ENCODE measurements around the gene ARL9.
"Not testable (repeated sequence)": the region's sequence is repeated elsewhere in the genome, so short reads cannot be mapped to it uniquely, and the experiment has no call there.

ARL9 gene

DNA sequence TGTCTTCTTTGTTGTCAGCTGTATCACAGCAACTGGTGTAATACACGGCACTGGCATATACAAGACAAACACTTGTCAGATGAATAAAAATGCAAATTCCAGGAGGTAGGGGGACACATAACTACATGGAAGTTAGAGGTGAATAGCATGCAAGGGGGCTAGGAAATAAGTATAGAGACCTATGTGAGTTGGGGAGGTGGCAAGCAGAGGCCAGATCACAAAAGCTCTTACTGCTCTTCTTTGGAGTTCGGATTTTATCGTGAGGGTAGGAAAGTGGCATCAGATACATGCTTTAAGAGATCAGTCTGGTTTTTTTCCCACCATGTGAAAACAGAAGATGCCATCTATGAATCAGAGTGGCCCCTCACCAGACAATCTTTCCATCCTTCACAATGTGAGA is 41.0 kb upstream of the ARL9 start:
- Histone ChIP-seq H3K27ac (ENCODE audit: low read depth, low read length) (no peak overlapping the region), H2AFZ (ENCODE audit: insufficient read depth, low read length, poor library complexity) (no peak overlapping the region), H3K4me1 (ENCODE audit: control insufficient read depth in 1 of 2, insufficient read depth in 2 of 2, low read length in 2 of 2) (peaks cover 4 to 9% of the 10 kb centered on the region in 2 experiments), H3K23ac (ENCODE audit: low read length) (no peak overlapping the region), H3K79me1 (ENCODE audit: low read length) (peaks cover 8% of the 10 kb centered on the region), H3K9me3 (ENCODE audit: insufficient read depth, low read depth, low read length) (no peaks in the 10 kb centered on the region), H3K79me2 (ENCODE audit: control insufficient read depth, insufficient read depth, low read length, poor library complexity) (peaks cover 4% of the 10 kb centered on the region), H2BK5ac (ENCODE audit: low read depth, low read length, poor library complexity) (no peak overlapping the region), H3K9ac (ENCODE audit: low read length) (no peak overlapping the region), H3K4me3 (ENCODE audit: low read depth, low read length) (no peak overlapping the region), H4K8ac (ENCODE audit: low read depth, low read length) (no peak overlapping the region), H3K18ac (ENCODE audit: low read length) (no peak overlapping the region), H2BK120ac (ENCODE audit: insufficient read depth, low read length, poor library complexity) (no peak overlapping the region), H3K27me3 (ENCODE audit: insufficient read depth, low read length) (no peaks in the 10 kb centered on the region), H3K4ac (ENCODE audit: low read depth, low read length) (no peak overlapping the region), H4K91ac (ENCODE audit: low read depth, low read length) (no peak overlapping the region), H2BK12ac (ENCODE audit: low read length) (no peak overlapping the region), H2AK5ac (ENCODE audit: low read length) (no peak overlapping the region), H3K14ac (ENCODE audit: low read length) (no peak overlapping the region), H3K4me2 (ENCODE audit: low read length) (no peak overlapping the region), H3K36me3 (ENCODE audit: control insufficient read depth in 1 of 2, insufficient read depth in 2 of 2, low read length in 2 of 2) (peaks cover 13 to 17% of the 10 kb centered on the region in 2 experiments), H4K12ac (ENCODE audit: low read depth, low read length) (no peak overlapping the region)
- DNase-seq, result no peak
- WGBS (ENCODE audit: extremely low coverage, insufficient coverage, insufficient read length), result no CpG with 5 or more reads among the region's 3 CpGs

DNA sequence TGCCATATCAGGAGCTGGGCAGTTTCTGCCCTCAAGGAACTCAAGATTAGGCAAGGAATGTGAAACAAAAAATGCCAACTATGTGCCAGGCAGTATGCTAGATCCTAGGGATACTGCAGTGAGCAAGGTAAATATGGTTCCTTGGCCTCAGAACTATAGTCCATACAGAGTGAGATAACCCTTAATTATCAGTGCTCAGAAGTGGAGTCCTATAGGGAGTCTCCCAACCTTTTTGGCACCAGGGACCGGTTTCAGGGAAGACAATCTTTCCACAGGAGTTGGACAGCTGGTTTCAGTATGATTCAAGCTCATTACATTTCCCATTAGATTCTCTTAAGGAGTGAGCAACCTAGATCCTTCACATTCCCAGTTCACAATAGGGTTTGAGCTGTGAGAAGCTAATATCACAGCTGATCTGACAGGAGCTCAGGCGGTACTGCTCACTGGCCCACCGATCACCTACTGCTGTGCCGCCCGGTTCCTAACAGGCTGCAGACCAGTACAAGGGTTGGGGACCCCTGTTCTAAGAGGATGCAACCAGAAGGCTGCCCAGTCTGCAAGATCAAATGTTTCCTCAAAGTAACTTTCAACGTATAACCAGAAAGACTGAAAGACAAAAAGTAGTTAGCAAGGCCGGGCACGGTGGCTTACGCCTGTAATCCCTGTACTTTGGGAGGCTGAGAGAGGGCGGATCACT is 39.8 kb upstream of the ARL9 start:
- no peak overlapping the region for H2BK120ac ChIP-seq (ENCODE audit: insufficient read depth, low read length, poor library complexity)
- no peak overlapping the region for H4K8ac ChIP-seq (ENCODE audit: low read depth, low read length)
- H3K4me3 ChIP-seq (ENCODE audit: low read depth, low read length), result no peak overlapping the region
- DNase-seq, result peak; percentile 13 to 50
- peaks cover 9 to 12% of the 10 kb centered on the region in 2 experiments for H3K36me3 ChIP-seq (ENCODE audit: control insufficient read depth in 1 of 2, insufficient read depth in 2 of 2, low read length in 2 of 2)
- no peak overlapping the region for H4K12ac ChIP-seq (ENCODE audit: low read depth, low read length)
- no CpG with 5 or more reads among the region's 10 CpGs for WGBS (ENCODE audit: extremely low coverage, insufficient coverage, insufficient read length)
- no peak overlapping the region for H3K18ac ChIP-seq (ENCODE audit: low read length)
- peaks cover 4% of the 10 kb centered on the region for H3K79me2 ChIP-seq (ENCODE audit: control insufficient read depth, insufficient read depth, low read length, poor library complexity)
- H3K4ac ChIP-seq (ENCODE audit: low read depth, low read length), result peak overlapping the region; percentile 52
- no peak overlapping the region for H3K27ac ChIP-seq (ENCODE audit: low read depth, low read length)
- H3K9me3 ChIP-seq (ENCODE audit: insufficient read depth, low read depth, low read length), result no peaks in the 10 kb centered on the region
- H3K23ac ChIP-seq (ENCODE audit: low read length), result no peak overlapping the region
- peak overlapping the region; percentile 78 for H3K4me2 ChIP-seq (ENCODE audit: low read length)
- H2AK5ac ChIP-seq (ENCODE audit: low read length), result no peak overlapping the region
- H3K4me1 ChIP-seq (ENCODE audit: control insufficient read depth in 1 of 2, insufficient read depth in 2 of 2, low read length in 2 of 2), result peaks cover 4 to 9% of the 10 kb centered on the region in 2 experiments
- no peak overlapping the region for H2AFZ ChIP-seq (ENCODE audit: insufficient read depth, low read length, poor library complexity)
- H2BK12ac ChIP-seq (ENCODE audit: low read length), result no peak overlapping the region
- no peak overlapping the region for H3K14ac ChIP-seq (ENCODE audit: low read length)
- H2BK5ac ChIP-seq (ENCODE audit: low read depth, low read length, poor library complexity), result no peak overlapping the region
- H3K79me1 ChIP-seq (ENCODE audit: low read length), result peaks cover 8% of the 10 kb centered on the region
- H3K27me3 ChIP-seq (ENCODE audit: insufficient read depth, low read length), result no peaks in the 10 kb centered on the region
- no peak overlapping the region for H4K91ac ChIP-seq (ENCODE audit: low read depth, low read length)
- no peak overlapping the region for H3K9ac ChIP-seq (ENCODE audit: low read length)

DNA sequence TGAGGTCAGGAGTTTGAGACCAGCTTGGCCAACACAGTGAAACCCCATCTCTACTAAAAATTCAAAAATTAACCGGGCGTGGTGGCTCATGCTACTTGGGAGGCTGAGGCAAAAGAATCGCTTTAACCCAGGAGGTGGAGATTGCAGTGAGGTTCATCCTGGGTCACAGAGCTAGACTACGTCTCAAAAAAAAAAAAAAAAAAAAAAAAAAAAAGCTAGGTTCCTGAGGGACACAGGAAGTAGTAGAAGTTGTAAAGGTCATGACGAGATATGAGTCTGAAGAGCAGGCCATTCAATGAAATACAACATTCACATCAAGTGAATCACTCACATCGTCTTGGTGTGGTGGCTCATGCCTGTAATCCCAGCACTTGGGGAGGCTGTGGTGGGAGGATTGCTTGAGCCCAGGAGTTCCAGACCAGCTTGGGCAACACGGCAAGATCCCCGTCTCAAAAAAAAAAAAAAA is 39.3 kb upstream of the ARL9 start:
- not testable (repeated sequence) for H2BK5ac ChIP-seq (ENCODE audit: low read depth, low read length, poor library complexity); H3K4ac ChIP-seq (ENCODE audit: low read depth, low read length); H3K9me3 ChIP-seq (ENCODE audit: insufficient read depth, low read depth, low read length); H2BK12ac ChIP-seq (ENCODE audit: low read length); H3K4me3 ChIP-seq (ENCODE audit: low read depth, low read length); H4K8ac ChIP-seq (ENCODE audit: low read depth, low read length); H4K91ac ChIP-seq (ENCODE audit: low read depth, low read length); H2AFZ ChIP-seq (ENCODE audit: insufficient read depth, low read length, poor library complexity); H3K27me3 ChIP-seq (ENCODE audit: insufficient read depth, low read length); H4K12ac ChIP-seq (ENCODE audit: low read depth, low read length); H3K79me1 ChIP-seq (ENCODE audit: low read length); H3K23ac ChIP-seq (ENCODE audit: low read length); H3K14ac ChIP-seq (ENCODE audit: low read length); H3K18ac ChIP-seq (ENCODE audit: low read length); H3K4me1 ChIP-seq (ENCODE audit: control insufficient read depth in 1 of 2, insufficient read depth in 2 of 2, low read length in 2 of 2); H2BK120ac ChIP-seq (ENCODE audit: insufficient read depth, low read length, poor library complexity); H3K27ac ChIP-seq (ENCODE audit: low read depth, low read length); H3K9ac ChIP-seq (ENCODE audit: low read length); H2AK5ac ChIP-seq (ENCODE audit: low read length); H3K79me2 ChIP-seq (ENCODE audit: control insufficient read depth, insufficient read depth, low read length, poor library complexity)
- no CpG with 5 or more reads among the region's 8 CpGs for WGBS (ENCODE audit: extremely low coverage, insufficient coverage, insufficient read length)
- DNase-seq, result peak; percentile 60 to 81
- Histone ChIP-seq H3K4me2 (ENCODE audit: low read length) (peak overlapping the region; percentile 78), H3K36me3 (ENCODE audit: control insufficient read depth in 1 of 2, insufficient read depth in 2 of 2, low read length in 2 of 2) (peaks cover 7 to 12% of the 10 kb centered on the region in 2 experiments)

DNA sequence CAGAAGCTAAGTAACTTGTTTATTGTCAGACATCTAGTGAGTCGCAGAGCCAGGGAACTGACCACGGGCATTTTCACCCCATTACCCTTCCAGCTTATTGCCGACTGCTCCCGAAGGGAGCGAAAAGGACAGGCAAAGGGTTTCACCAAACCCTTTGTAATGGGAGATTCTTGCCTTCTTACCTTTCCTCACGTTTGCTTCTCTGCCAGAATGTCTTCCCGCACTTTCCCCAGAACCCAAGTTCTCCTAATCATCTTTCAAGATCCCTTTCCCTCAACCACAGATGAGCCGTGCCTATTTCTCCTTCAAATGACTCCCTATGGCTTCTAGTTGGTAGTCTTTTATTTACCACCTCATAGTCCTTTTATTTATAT is 38.7 kb upstream of the ARL9 start:
- WGBS (ENCODE audit: extremely low coverage, insufficient coverage, insufficient read length), result no CpG with 5 or more reads among the region's 8 CpGs
- H3K9me3 ChIP-seq (ENCODE audit: insufficient read depth, low read depth, low read length), result no peaks in the 10 kb centered on the region
- peak overlapping the region; percentile 77 for H4K8ac ChIP-seq (ENCODE audit: low read depth, low read length)
- peak in 1 of 2 donors; percentile 43 for DNase-seq
- H2BK5ac ChIP-seq (ENCODE audit: low read depth, low read length, poor library complexity), result peak overlapping the region; percentile 29
- H3K4ac ChIP-seq (ENCODE audit: low read depth, low read length), result peak overlapping the region; percentile 37
- peak overlapping the region; percentile 88 for H3K27ac ChIP-seq (ENCODE audit: low read depth, low read length)
- peaks cover 8 to 9% of the 10 kb centered on the region in 2 experiments for H3K36me3 ChIP-seq (ENCODE audit: control insufficient read depth in 1 of 2, insufficient read depth in 2 of 2, low read length in 2 of 2)
- H2BK12ac ChIP-seq (ENCODE audit: low read length), result no peak overlapping the region
- H4K91ac ChIP-seq (ENCODE audit: low read depth, low read length), result peak overlapping the region; percentile 48
- no peak overlapping the region for H2AK5ac ChIP-seq (ENCODE audit: low read length)
- peak overlapping the region; percentile 85 for H3K9ac ChIP-seq (ENCODE audit: low read length)
- H3K4me3 ChIP-seq (ENCODE audit: low read depth, low read length), result peak overlapping the region; percentile 85
- H3K23ac ChIP-seq (ENCODE audit: low read length), result no peak overlapping the region
- peak overlapping the region; percentile 78 for H3K4me2 ChIP-seq (ENCODE audit: low read length)
- peak overlapping the region; percentile 72 for H2BK120ac ChIP-seq (ENCODE audit: insufficient read depth, low read length, poor library complexity)
- peaks cover 4 to 9% of the 10 kb centered on the region in 2 experiments for H3K4me1 ChIP-seq (ENCODE audit: control insufficient read depth in 1 of 2, insufficient read depth in 2 of 2, low read length in 2 of 2)
- H3K79me1 ChIP-seq (ENCODE audit: low read length), result peaks cover 8% of the 10 kb centered on the region
- peak overlapping the region; percentile 74 for H3K18ac ChIP-seq (ENCODE audit: low read length)
- H3K27me3 ChIP-seq (ENCODE audit: insufficient read depth, low read length), result no peaks in the 10 kb centered on the region
- peaks cover 4% of the 10 kb centered on the region for H3K79me2 ChIP-seq (ENCODE audit: control insufficient read depth, insufficient read depth, low read length, poor library complexity)
- H2AFZ ChIP-seq (ENCODE audit: insufficient read depth, low read length, poor library complexity), result no peak overlapping the region
- H3K14ac ChIP-seq (ENCODE audit: low read length), result peak overlapping the region; percentile 74
- H4K12ac ChIP-seq (ENCODE audit: low read depth, low read length), result peak overlapping the region; percentile 39
